DLD1 (cell line): Measurements from ENCODE around the gene ADAMTS5.

ENCODE experiments used
- in situ Hi-C: cut with HindIII; loops from 2 replicates; pipeline ENCODE4 v1.10.0; 2017; ENCODE audit warnings: low sequenced_read_pairs

ADAMTS5 gene

DNA sequence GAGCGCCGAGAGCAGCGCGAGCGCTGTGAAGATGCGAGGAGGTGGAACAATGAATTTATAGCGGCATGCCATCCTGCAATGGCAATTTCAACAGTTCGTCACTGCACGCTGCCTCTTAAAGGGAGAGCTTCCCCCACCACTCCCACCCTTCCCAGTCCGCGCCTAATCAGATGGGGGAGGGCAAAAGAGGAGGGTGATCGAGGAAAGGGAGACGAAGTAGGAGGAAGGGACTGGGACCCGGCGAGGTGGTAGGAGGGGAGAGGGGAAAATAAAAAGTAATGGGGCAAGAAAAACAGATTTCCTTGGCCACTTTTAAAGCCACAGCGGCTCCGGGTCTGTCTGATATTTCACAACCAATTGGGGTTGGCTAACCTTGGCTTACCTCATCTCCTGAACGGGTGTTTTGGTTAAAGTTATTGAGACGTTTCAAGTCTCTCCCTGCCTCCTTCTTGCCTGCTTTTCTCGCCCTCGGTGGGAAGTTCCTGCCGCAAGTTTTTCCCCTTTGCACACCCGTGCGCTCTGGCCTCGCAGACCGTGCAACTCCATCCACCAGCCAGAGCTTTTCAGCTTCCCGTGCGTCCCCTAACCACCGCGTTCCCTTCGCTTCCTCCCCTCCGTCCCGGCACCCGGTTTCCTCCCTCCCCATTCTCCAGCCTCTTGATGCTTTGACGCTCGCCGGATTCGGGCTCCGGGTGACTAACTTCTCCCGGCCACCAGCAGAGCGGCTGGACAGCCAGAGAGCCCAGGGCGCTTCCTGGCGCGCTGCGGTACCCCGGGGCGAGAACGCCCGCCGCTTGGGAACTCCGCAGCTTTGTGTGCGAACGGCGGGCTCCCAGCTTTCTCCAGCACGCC is at the start of gene ADAMTS5:
Gene ADAMTS5, minus strand, starts transcription at position 27 of the 852 bp plus-strand sequence. CDS start 697 bp downstream, outside the sequence.
- in situ Hi-C loops = no loop called here

DNA sequence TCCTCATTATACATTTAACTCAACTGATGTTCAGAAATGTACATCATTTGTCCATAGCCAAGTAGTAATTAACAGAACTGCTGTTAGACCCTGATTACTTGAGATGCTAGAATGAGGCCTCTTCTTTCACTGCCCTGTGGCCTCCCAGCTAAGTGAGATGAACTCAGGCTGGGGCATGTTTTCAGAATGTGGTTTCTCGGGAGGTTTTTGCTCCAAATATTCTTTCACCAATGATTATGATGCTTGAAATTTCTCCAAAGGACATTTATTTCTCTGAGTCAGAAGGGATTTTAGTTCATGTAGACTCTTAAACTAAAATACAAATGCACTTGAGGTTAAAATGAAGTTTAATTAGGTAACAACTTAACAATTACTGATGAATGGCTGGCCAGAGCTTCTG is 34.6 kb upstream of the ADAMTS5 start:
- in situ Hi-C loops = no loop called here

DNA sequence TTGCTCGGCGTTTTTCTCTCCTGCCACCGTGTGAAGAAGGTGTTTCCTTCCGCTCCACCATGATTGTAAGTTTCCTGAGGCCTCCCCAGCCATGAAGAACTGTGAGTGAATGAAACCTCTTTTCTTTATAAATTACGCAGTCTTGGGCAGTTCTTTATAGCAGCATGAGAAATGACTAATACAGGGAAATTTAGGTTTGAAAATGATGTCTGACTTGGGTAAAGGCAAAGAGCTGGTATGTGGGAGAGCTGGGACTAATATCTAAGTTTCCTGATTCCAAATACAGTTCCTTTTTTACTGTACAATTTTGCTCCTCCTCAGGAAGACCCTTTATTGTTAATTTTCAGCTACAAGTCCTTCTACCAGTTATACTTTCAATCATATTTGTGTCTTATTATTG is 16.7 kb upstream of the ADAMTS5 start:
- in situ Hi-C loops = no loop called here

DNA sequence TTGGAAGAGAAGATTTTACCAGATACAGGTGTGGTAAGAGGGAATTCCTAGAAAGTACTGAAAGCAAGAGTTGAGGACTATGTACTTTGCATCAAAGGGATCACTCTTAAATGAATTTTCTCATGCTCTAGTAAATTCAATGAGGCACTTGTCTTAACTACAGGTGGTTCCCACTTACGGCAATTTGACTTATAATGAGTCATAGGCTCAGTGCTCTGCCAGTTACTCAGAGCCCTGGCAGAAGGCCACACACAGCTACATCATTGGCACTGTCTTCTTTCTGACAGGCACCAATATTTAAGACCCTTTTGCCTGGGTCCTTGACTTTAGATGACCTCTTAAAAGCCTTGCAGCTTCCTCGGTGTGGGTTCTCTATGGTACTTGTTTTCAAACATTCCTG is 15.9 kb upstream of the ADAMTS5 start:
- in situ Hi-C loops = no loop called here

DNA sequence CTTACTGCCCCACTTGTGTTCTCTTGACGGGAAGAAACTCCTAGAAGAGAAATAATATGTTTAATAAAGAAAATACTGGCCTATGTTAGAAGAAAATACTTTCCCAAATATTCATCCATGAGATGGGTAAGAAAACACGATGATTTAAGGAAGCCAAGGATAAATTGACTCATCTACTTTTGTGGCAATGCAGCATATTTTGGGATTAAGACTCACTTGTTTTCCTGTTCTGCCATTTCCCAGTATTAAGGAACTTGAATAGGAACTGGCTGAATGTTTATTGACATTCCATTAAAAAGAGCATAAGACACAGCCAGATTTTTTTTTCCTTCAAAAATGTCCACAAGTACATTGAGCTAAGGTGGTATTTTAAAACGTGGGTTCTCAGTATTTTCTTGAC is 10.9 kb upstream of the ADAMTS5 start:
- in situ Hi-C loops = no loop called here

DNA sequence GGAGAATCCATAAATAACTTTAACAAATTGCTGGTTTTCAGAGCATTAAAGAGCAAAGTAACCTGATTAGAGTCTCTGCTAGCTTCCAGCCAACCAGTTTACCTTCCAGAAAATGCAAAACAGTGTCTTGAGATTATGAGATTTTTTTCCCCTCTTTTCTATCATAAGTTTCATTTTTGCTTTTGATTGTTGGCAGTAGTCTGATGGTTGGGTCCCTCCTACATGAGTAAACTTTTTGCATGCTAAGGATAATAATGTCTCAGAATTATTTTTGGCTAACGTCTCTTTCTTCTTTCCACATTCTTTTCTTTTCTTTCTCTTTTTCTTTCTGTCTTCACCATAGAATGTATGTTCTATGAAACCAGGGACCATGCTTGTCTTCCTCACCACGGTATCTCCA is 6.3 kb upstream of the ADAMTS5 start:
- in situ Hi-C loops = no loop called here

DNA sequence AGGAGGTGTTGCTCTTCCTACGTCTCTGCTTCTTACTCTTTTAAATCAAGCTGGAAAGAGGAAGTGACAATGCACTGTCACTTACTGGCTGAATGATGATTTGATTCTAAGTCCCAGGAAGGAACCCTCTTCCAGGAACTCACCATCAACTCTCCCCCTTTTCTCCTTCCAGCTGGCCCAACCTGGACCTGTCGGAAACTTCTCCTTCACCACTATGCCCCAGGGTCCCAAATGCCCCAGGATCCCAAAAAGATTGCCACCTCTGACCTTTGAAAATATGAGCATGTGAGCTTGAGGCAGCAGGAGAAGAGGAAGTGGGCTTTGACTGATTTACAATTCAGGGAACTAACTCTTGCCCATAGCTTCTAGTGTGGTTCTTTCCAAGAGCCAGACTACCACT is 5.3 kb upstream of the ADAMTS5 start:
- in situ Hi-C loops = no loop called here

DNA sequence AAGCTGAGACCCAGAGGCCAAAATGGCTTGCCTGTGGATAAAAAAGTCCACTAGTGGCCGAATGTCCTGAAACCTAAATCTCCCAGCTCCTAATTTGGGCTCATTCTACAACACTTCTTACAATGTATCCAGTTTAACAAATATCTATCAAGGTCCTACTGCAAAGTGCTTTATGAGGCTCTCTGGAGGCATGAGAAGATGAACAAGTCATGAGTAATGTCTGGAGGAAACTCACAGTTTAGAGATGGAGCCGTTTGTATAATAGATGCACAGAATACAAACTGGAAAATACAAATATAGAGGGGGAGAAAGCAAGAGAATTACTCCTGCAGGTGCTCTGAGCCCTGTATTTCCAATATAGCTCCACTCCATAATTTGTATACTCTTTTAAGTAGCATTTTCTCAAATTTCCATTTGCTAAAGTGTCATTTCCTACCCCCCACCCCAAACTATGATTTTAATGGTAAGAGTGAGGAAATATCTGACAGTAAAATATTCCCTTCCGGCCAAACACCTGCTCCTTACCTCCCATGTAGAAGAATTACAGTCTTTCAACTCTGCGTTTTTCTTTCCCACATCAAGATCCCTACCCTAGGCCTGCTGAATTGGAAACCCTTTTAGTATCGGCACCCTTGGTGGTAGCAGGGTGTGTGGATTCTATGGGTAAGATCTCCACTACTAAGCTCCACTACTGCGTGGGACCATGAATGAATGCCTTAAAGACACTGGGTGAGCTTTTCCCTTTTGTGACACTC is 3.3 kb upstream of the ADAMTS5 start:
- in situ Hi-C loops = no loop called here

DNA sequence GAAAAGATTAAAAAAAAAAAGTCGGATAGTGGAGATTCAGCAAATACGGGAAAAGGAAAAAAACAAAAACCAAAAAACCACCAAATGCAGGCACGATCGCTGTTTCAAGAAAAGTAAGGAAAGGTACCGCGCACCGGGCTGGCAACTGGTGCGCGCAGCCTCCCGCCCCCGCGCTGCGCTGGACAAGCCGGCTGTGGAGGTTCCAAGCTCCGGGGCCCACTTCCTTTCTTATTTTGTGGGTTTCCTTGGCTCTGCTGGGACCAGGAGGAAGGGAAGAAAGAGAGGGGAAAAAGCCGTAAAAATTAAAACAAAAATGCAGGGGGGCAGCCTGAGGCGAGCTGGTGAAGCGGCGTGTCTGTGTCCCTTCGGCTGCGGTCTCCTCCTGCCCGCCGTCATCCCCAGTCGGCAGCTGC is 233 bp downstream of the ADAMTS5 start:
- in situ Hi-C loops = no loop called here

DNA sequence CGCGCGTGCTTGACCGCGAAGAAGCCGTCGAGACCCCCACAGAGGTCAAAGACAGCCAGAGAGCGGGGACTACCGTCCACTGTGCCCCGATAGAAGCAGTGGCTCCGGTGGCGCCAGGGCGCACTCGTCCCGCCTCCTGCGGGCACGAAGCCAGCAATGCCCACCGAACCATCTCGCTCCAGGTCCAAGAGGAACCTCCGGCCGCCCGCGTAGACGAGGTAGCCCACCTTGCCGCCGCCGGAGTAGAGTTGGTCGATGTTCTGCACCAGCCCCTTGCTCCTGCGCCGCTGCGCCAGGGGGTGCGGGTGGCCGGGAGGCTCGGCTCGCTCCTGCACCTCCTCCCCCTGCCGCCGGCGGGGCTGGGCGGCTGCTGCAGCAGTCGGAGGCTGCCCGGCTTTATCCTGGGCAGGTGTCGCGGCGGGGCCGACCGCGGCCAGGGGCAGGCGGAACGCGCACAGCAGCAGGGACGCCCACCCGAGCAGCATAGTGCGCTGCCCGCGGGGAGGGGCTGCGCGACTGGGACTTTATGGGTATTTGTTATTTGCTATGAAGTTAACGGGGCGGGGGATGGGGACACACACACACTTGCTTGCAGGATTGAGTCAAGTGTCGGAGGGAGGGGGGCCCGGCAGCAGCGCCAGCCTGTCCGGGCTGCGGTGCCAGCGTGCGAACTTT is 844 bp downstream of the ADAMTS5 start:
- in situ Hi-C loops = no loop called here

DNA sequence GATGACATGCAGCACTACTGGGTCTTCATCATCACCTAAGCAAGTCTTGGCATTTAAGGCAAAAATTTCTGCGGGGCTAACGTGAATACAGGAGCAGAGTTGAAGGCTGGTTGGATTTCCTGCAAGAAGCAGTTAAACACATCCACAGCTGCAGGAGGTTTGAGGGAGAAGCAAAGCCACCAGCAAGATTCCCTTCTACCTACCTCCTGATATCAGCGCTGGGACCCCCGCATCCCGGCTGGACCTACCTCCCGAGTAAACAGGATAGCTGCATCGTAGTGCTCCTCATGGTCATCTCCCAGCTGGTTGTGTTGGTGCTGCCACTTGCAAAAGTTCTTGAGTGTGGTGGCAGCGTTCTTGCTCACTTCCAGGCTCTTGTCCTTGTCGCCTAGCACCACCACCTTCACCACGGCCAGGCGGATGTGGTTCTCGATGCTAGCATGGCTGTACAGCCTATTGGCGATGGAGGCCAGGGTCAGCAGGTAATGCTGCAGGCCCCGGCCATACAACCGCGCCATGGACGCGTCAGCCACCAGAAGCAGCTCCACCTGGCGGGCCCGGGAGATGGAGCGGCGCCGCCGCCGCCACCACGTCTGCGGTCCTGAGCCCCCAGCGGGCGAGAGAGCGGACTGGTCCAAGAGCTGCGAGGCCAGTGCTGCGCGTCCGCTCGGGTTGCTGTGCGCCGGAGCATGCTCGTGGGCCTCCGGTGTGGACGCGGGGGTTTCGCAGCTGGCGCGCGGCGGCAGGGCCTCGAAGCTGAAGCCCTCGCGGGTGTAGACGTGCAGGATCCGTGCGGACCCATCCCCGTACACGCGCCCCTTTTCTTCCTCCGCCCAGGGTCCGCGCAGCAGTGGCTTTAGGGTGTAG is 1.6 kb downstream of the ADAMTS5 start:
- in situ Hi-C loops = no loop called here

DNA sequence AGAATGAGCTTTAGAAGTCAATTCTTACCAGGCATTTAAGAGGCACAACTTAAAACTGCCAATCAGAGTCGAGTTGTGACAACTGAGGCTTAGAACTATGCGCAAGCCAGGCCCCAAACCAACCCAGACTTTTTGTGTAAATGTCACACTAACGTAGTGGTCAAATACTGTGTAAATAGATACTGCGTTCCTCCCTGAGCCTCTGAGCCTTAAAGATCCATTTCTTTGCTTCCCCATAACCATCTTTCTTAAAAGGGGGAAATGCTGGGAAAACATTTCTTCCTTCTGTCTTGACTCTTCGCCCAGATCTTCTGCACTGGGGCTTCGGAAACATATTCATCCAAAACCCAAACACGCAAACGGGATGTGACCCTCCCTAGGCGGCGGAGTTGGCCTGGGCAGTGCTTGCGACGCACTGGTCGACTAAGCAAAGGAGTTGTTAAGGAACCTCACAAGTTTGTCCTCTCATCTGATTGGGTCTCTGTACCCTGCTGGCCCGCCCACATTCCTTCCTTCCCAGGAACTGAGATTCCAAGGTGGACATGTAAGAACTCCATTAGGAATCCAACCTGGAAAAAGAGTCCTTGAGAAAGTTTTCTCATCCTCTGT is 2.6 kb downstream of the ADAMTS5 start:
- in situ Hi-C loops = no loop called here

DNA sequence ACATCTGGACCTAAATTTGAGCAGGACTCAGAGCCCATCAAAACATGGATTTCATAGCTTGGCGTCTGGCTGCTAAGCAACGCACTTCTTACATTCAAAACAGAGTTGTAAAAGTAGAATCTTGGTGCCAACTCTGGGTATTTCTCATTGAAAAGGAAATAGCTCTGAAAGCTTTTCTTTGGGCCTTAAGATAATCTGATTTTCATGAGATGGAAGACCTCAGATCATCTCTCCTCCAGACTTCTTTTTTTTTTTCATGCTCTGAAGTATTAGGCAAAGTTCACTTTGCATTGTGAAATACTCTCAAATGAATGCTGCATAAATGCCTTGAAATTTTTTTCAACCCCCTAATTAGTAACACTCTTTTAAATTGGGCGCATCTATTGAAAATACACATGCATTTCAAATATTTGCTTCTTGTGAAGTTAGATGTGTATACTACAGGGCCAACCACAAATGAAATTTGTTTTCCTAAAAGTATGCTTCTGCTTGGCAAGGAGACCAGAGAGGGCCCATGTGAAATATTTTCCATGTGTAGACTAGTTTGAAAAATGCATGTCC is 4.2 kb downstream of the ADAMTS5 start:
- in situ Hi-C loops = no loop called here

DNA sequence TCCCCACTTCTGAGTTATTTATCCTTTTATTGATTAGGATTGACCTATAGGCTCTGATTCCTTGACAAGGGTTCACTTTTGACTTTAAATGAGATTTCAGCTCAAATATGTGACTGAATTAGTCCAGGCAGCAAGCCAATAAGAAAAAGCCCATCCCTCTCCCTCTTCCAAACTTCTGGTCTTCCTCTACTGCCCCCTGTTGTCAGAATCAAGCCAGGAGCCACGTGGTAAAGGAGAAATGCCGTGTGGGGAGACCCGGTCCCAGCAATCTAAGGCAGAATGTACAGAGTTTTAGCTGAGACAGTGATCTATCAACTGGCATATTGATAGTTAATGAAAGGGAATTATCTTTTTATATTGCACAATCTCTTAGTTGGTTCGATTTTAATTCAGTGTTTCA is 5.2 kb downstream of the ADAMTS5 start:
- in situ Hi-C loops = no loop called here

DNA sequence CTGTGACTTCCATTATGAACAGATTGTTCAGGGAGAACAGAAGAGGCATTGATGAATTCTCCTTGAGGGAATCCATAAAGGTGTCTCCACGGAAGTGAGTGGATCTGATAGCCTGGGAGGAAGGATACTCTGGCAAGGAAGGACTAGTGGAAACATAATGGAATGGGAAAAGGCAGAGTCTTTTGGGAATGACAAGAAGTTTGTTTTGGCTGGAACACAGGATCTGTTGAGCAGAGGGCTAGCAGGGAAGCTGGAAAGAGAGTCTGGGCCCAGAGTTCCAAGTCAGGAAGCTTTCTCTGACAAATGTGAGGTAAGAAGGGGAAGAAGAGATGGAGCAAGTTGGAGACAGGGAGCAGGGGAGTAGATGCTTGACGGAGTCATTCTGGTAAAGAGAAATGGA is 8.1 kb downstream of the ADAMTS5 start:
- in situ Hi-C loops = no loop called here

DNA sequence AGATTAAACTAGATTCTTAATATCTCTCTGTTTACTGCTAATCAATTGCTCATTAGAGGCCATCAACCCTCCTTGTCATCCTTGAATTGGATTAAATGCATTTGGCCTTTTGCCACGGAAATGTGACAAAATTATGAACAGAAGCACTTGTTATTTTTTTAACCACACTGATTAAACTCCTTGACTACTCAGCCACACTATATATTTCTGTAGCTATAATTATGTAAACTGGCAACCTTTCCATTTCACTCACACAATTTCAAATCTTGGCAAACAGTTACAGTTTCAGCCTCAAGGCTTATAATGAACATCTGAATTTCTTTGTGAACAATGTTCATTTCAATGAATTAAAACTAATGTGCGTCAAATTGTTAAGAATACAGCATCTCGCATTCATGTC is 10.1 kb downstream of the ADAMTS5 start:
- in situ Hi-C loops = no loop called here

DNA sequence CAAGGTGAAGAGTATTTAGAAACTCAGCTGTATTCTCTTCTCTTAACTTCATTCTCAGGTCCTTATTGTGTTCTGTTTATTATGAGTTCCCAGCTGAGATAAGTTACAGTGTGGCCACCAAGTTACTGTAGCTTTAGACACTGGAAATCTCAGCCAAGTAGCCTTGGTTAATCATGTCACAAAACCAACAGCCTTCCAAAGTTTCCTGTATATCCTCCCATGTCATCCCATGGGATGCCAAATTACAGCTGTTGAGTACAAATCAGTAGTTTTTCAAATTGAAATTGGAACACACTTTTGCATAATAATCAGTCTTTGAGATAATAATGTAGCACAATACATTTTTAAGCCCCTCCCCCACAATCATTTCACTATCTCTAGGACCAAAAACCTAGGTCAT is 10.7 kb downstream of the ADAMTS5 start:
- in situ Hi-C loops = no loop called here

DNA sequence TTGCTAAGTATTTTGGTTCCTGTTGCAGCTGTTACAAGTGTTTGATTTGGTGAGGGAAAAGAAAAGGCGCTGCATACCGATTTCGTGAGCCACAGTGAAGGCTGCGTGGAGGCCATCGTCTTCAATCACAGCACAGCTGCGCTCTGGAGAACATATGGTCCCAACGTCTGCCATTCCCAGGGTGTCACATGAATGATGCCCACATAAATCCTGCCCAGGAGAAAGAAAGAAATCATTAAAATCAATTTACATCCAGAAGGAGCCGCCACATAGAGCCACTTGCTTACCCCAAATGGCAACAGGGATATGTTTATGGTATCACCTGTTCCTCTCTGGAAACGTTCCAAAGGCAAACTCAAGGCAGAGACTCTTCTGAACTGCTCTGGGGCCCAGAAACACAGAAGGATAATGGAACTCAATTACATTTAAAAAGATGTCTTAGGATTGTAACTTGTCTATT is 12.2 kb downstream of the ADAMTS5 start:
- in situ Hi-C loops = no loop called here

DNA sequence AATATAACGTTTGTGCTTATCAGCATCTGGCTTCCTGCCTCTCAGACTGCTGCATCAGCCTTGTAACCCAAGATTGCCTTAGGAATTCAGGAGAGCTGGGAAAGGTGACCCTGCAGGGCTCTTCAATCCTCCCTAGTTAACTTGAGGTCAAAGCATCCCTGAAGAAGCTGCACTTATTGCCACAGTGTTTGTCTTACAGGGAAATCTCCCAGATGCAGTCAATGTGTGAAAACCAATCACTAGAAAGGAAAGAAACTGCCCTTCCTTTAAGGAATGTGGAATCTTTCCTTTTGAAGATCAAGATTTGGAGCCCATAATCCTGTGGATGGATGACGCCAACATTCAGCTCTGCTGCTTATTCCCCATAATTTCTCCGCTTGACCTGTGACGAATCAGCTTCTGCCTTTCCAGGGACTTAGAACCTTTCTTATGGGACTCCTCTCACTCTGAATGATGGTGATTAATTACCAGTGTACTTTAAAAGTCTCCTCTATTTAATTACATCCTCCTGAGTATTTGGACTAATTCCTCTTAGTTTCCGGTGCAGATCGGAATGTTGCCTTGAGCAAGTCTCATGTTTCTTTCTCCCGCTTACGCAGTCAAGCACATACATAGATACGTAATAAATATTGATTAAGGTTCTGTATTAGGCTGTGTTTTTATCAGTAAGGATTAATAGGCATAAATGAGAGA is 14.4 kb downstream of the ADAMTS5 start:
- in situ Hi-C loops = no loop called here
